Vagina (tissue), 2 donors: ENCODE results near the gene TNNT1.

Source experiments
- CTCF ChIP-seq, 3 experiments: fragments of 450-650 bp in 2 of 3; fragments of 200-600 bp in 1 of 3; sonication (generic) in 1 of 3; IDR thresholded peaks; one replicate each; pipeline ENCODE4 v1.5.1; 2017 to 2019; ENCODE audit warnings: antibody characterized with exemption in 3 of 3, mild to moderate bottlenecking in 2 of 3, moderate library complexity in 2 of 3
- POLR2A ChIP-seq, 2 donors: fragments of 450-650 bp; IDR thresholded peaks; one replicate each; pipeline ENCODE4 v1.6.1; 2017; ENCODE audit warnings: antibody characterized with exemption in 2 of 2, mild to moderate bottlenecking in 2 of 2, moderate library complexity in 2 of 2

GRCh38 chr19:55113570-55114039 lies 35.4 kb downstream of the TNNT1 start:
- TF ChIP-seq CTCF (IDR thresholded peaks at IDR 0.05): no peak
- no peak for TF ChIP-seq POLR2A (IDR thresholded peaks at IDR 0.05)
